Regular cardiac myocyte (primary cell): ENCODE data around the gene NECTIN2. TPM values are rescaled to one million over a fixed set of nuclear protein-coding genes. Genes with fewer than 3 reads are reported as not detected.

ENCODE experiments used
- total RNA-seq: library from RNA; depleted of rRNA; stranded (reverse); fragments of >200 nt; gene quantifications from 2 replicates; pipeline ENCODE4 v1.2.3, GENCODE V29; 2014

NECTIN2 gene
- total RNA-seq, result 60.9 and 65.0 TPM in 2 replicates

DNA sequence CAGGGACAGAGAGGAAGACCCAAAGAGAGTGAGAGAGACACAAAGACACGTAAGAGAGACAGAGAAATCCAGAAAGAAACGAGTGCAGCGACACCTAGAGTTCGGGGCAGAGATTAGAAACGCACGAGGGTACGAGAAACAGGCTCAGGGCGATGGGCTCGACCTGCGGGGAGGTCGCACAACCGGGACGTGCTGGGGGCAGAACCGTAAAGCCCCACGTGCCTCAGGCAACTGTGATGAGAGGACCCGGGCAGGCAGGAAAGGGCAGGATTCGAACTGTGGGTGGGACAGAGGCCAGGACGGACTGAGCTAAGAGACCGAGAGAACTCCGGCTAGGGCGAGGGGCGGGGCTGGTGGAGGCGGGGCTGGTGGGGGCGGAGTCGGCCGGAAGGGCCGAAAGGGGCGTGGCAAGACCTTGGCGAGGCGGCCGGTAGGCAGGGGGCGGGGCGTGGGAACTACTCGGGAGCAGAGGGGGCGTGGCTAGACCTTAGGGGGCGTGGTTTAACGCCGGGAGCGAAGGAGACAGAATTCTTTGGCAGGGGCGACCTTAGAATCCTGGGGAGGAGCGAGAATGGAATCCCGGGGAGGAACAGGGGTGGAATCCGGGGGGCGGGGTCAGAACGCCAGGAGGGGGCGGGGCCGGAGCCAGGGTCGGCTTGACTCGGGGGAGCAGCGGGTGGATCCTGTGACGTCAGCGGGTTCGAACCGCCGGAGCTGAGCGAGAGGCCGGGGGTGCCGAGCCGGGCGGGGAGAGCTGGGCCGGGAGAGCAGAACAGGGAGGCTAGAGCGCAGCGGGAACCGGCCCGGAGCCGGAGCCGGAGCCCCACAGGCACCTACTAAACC, at the start of gene NECTIN2:
NECTIN2 (plus strand) TSS at position 686 of the 843 bp plus-strand sequence. CDS start 229 bp downstream, outside the sequence.

DNA sequence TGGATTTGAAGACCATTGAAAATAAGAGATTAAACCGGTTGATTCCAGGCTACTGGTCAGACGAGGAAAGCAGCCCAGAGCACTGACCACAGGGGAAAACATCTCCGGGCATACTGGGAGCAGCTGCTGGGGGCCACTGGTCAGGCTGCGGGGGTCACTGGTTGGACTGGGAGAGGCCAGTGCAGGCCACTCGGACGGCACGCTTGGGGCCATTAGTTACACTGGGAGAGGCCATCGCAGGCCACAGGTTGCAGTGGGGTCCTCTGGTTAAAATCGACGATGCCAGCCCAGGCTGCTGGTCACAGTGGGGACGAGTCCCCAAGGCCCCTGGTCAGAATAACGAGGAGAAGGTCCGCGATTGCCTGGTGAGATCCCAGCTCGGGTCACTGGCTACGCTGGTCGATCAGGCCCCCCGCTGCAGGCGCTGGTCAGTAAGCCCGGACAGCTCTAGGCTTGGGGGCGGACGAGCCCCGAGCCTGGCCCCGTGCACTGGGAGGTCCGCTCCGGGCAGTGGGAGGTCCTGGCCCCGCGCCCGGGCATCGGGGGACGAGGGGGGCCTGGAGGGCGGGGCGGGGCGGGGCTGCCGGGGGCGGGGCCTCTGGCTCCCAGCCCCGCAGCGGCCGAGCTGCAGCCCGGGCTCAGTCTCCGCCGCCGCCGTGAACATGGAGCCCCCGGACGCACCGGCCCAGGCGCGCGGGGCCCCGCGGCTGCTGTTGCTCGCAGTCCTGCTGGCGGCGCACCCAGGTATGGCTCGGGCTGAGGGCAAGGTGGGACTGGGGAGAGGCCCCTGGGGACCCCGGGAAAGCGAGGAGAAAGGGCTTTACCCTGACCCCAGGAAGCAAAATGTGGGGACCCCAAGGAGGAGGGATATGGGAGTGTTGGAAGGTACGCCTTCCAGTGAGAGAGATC, 37.4 kb upstream of the NECTIN2 start, which contains the start of gene BCAM:
BCAM (plus strand) TSS at position 641 of the 909 bp plus-strand sequence; CDS start at position 663, 22 bp downstream.

DNA sequence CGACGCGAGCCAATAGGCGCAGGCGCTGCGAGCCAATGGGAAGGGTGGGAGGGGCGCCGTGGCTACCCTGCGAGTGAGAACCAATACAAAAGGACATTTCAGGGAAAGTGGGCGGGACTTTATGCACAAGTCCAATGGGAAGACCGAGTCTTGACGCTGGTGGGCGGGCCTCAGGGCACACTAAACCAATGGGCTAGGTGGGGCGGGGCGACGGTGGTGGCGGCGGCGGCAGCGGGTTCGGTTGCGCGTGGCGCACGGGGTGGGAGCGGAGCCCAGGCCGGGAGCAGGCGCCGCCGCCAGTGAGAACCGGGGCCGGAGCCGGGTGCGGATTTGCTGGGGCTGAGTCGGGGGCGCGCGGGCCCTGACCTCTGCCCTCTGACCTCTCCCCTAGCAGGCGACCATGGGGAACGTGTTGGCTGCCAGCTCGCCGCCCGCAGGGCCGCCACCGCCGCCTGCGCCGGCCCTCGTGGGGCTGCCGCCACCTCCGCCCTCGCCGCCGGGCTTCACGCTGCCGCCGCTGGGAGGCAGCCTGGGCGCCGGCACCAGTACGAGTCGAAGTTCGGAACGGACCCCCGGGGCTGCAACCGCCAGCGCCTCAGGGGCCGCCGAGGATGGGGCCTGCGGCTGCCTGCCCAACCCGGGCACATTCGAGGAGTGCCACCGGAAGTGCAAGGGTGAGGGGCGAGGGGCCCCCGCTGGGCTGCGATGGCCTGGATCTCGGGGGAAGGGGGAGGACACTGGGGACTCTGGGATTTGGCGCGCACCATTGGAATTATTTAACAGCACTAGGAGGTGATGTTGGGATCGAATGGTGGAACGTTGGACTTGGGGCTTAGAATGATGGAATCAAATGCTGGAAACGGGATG, 45.2 kb downstream of the NECTIN2 start, which contains the start of gene TOMM40:
TOMM40 (plus strand) TSS at position 239 of the 867 bp plus-strand sequence; CDS start at position 401, 162 bp downstream.

DNA sequence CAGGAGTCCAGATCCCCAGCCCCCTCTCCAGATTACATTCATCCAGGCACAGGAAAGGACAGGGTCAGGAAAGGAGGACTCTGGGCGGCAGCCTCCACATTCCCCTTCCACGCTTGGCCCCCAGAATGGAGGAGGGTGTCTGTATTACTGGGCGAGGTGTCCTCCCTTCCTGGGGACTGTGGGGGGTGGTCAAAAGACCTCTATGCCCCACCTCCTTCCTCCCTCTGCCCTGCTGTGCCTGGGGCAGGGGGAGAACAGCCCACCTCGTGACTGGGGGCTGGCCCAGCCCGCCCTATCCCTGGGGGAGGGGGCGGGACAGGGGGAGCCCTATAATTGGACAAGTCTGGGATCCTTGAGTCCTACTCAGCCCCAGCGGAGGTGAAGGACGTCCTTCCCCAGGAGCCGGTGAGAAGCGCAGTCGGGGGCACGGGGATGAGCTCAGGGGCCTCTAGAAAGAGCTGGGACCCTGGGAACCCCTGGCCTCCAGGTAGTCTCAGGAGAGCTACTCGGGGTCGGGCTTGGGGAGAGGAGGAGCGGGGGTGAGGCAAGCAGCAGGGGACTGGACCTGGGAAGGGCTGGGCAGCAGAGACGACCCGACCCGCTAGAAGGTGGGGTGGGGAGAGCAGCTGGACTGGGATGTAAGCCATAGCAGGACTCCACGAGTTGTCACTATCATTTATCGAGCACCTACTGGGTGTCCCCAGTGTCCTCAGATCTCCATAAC, 59.5 kb downstream of the NECTIN2 start, which contains the start of gene APOE:
APOE (plus strand) TSS at position 360 of the 724 bp plus-strand sequence. CDS start 829 bp downstream, outside the sequence.

DNA sequence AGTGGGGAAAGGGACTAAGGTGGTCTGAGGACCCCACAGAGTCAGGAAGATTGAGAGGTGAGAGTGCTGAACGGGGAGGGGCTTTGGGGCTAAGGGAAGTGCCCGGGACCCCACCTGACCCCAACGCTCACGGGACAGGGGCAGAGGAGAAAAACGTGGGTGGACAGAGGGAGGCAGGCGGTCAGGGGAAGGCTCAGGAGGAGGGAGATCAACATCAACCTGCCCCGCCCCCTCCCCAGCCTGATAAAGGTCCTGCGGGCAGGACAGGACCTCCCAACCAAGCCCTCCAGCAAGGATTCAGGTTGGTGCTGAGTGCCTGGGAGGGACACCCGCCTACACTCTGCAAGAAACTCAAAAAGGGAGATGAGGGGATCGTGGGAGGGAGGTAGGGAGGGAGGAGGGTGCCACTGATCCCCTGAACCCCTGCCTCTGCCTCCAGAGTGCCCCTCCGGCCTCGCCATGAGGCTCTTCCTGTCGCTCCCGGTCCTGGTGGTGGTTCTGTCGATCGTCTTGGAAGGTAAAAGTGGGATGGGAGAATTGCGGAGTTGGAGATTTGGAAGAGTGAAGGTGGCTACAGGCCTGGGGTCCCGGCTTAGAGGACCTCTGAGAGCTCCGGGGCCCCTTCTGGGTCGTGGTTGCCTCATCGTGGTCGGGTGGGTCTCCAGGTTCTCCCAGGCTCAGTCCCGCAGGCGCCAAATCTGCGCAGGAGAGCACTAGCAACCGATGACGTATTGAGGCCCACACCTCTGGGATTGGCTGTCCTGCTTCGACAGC, 68.5 kb downstream of the NECTIN2 start, which contains the start of gene APOC1:
APOC1 (plus strand) TSS at position 176 of the 774 bp plus-strand sequence; CDS start at position 460, 284 bp downstream.

Other genes with a start within 250 kb of the NECTIN2 start
- gene IGSF23, start 232.7 kb upstream of the NECTIN2 start, total RNA-seq, result 0.19 and 0.28 TPM in 2 replicates
- 127 and 142 TPM in 2 replicates for gene PVR, start 202.4 kb upstream of the NECTIN2 start, total RNA-seq
- gene CEACAM19, start 174.8 kb upstream of the NECTIN2 start, total RNA-seq, result 1.1 and 1.3 TPM in 2 replicates
- under 0.01 TPM in 1 of 2 replicates, not detected in the other for gene CEACAM16, start 147.1 kb upstream of the NECTIN2 start, total RNA-seq
- gene BCL3, start 97.6 kb upstream of the NECTIN2 start, total RNA-seq, result 2.5 and 4.8 TPM in 2 replicates
- gene CBLC, start 68.4 kb upstream of the NECTIN2 start, total RNA-seq, result under 0.01 TPM in 2 replicates
- 5.4 and 8.2 TPM in 2 replicates for gene BCAM, start 37.2 kb upstream of the NECTIN2 start, total RNA-seq
- gene TOMM40, start 45.0 kb downstream of the NECTIN2 start, total RNA-seq, result 36.9 and 94.9 TPM in 2 replicates
- gene APOE, start 59.5 kb downstream of the NECTIN2 start, total RNA-seq, result 9.0 and 20.6 TPM in 2 replicates
- gene APOC1, start 68.3 kb downstream of the NECTIN2 start, total RNA-seq, result 1.3 and 3.4 TPM in 2 replicates
- gene APOC4, start 95.9 kb downstream of the NECTIN2 start, total RNA-seq, result not detected in 2 replicates
- not detected in 2 replicates for gene APOC2, start 99.8 kb downstream of the NECTIN2 start, total RNA-seq
- gene CLPTM1, start 109.1 kb downstream of the NECTIN2 start, total RNA-seq, result 37.4 and 40.3 TPM in 2 replicates
- gene RELB, start 155.2 kb downstream of the NECTIN2 start, total RNA-seq, result 5.0 and 11.0 TPM in 2 replicates
- gene CLASRP, start 192.7 kb downstream of the NECTIN2 start, total RNA-seq, result 9.9 and 11.9 TPM in 2 replicates
- gene ZNF296, start 230.2 kb downstream of the NECTIN2 start, total RNA-seq, result under 0.01 TPM in 1 of 2 replicates, not detected in the other
- gene GEMIN7, start 233.0 kb downstream of the NECTIN2 start, total RNA-seq, result 23.1 and 28.0 TPM in 2 replicates
- gene PPP1R37, start 246.9 kb downstream of the NECTIN2 start, total RNA-seq, result 29.7 and 49.9 TPM in 2 replicates